Measurements from ENCODE around the gene TPSD1. TPM values are rescaled to one million over a fixed set of nuclear protein-coding genes. Genes with fewer than 3 reads are reported as not detected.
"Not testable (repeated sequence)": the region's sequence is repeated elsewhere in the genome, so short reads cannot be mapped to it uniquely, and the experiment has no call there.

TPSD1 gene
- not detected for total RNA-seq

DNA sequence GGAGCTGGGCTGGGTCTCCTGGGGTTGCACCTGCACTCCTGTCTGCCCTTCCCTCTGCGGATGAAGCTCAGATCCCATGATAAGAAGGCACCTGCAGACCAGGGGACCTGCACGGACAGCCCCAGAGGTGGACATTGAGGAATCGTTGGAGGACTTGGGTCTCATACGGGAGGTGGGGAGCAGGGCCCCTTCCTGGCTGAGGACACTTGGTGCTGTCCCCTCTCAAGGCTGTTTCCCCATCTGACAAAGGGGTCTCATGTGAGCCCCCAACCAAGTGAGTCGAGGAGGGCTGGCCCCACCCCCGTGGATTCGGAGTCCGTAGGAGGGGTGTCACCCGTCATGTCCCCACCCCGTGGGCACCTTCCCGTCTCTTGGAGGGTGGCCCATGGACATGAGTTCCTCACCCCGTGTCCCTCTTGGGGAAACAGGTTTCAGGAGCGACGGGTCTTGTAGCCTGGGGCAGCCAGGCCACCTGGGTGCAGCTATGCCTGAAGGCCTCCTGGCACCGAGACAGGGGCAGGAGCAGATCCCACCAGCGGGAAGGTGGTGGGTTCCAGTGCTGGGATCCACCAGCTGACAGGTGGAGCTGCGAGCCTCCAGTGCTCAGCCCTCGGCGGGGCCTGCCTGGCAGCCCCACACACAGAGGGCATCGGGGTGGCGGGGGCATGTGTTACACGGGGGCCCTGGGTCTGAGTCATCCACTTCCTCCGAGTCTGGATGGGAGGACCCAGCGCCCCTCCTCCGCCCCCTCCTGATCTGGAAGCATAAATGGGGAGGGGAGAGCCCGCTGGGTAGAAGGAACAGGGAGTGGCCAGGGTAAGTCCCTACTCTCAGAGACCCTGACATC is at the start of gene TPSD1:
TPSD1 (plus strand) TSS at position 794 of the 847 bp plus-strand sequence. CDS start 212 bp downstream, outside the sequence.
- H3K27me3 Mint-ChIP-seq; H3K4me1 Mint-ChIP-seq (ENCODE audit: low read depth in 2 of 2); H3K9me3 Mint-ChIP-seq; H3K27ac Mint-ChIP-seq; H3K4me3 Mint-ChIP-seq; H3K36me3 Mint-ChIP-seq: not testable (repeated sequence)
- ATAC-seq (peak; percentile 8 to 40), DNase-seq (ENCODE audit: low spot score) (peak; percentile 56)

DNA sequence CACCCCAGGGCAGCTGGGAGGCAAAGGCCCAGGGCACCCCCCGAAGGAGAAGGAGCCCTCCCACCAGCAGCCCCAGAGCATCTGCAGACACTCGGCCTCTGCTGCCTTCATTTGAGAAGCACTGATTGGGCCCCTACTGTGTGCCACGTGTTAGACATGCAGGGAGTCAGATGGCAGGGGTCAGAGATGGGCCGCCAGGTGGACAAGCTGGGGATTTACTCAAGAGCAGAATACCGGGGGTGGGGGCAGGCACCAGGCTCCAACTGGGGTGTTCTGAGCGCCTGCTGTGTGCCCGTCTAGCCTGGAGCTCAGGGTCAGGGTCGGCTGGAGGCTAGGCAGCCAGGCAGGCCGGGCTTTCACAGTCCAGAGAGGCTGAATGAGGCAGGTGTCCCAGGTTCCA is 49.5 kb upstream of the TPSD1 start:
- no peaks in the 10 kb centered on the region for H3K9me3 Mint-ChIP-seq
- H3K27me3 Mint-ChIP-seq: no peaks in the 10 kb centered on the region
- H3K4me1 Mint-ChIP-seq (ENCODE audit: low read depth in 2 of 2): no peaks in the 10 kb centered on the region
- H3K27ac Mint-ChIP-seq: no peak overlapping the region
- DNase-seq (ENCODE audit: low spot score) (no peak), ATAC-seq (no peak)
- H3K4me3 Mint-ChIP-seq: no peak overlapping the region
- H3K36me3 Mint-ChIP-seq: no peaks in the 10 kb centered on the region

DNA sequence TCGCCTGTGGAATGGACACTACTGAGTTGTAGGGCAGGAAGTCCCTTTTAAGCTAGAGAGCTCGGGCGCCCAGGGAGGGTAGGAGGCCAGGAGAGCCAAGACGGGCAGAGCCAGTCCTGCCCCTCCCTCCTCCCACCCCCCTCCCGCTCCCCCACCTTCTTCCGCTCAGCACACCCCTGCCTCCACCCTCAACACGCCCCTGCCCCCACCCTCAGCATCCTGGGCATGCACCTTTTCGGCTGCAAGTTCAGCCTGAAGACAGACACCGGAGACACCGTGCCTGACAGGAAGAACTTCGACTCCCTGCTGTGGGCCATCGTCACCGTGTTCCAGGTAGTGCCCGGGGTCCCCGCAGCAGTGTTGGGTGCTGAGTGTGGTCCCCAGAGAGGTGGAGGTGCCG is 49.1 kb upstream of the TPSD1 start:
- Mint-ChIP-seq H3K4me1 (ENCODE audit: low read depth in 2 of 2) (no peaks in the 10 kb centered on the region), H3K36me3 (no peaks in the 10 kb centered on the region), H3K27ac (no peak overlapping the region), H3K27me3 (no peaks in the 10 kb centered on the region), H3K9me3 (no peaks in the 10 kb centered on the region), H3K4me3 (no peak overlapping the region)
- no peak for DNase-seq (ENCODE audit: low spot score)
- no peak for ATAC-seq

DNA sequence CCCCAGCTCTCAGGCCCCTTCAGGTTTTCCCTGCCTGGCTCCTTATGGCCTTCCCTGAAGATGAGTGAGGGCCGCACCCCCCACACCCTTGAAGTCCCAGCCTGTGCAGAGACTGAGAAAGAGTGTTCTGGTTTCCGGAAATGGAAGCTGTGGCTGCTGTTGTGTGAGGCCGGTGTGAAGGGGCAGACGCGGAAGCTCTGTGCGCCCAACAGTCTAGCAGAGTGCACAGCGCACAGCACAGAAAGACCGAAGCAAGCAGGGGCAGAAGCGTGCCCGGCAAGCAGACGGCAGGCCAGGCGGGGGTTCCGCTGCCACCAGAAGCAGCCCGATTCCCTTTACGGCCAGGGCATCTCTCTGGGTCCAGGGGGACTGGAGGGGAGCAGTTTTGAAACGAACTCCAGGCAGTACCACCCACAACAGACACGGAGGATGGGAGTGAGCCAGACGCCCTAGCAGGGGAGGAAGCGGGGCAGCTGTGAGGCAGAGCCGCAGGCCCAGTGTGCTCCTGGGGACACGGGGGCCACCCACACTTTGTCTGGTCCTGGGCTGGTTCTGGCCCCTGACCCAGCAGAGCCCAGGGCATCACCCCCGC is 47.5 kb upstream of the TPSD1 start:
- Mint-ChIP-seq H3K4me3 (no peak overlapping the region), H3K27me3 (no peaks in the 10 kb centered on the region), H3K9me3 (no peaks in the 10 kb centered on the region), H3K27ac (peak overlapping the region in 1 of 2 donors; percentile 39), H3K36me3 (no peaks in the 10 kb centered on the region), H3K4me1 (ENCODE audit: low read depth in 2 of 2) (no peaks in the 10 kb centered on the region)
- no peak for DNase-seq (ENCODE audit: low spot score)
- peak; percentile 24 to 57 for ATAC-seq

DNA sequence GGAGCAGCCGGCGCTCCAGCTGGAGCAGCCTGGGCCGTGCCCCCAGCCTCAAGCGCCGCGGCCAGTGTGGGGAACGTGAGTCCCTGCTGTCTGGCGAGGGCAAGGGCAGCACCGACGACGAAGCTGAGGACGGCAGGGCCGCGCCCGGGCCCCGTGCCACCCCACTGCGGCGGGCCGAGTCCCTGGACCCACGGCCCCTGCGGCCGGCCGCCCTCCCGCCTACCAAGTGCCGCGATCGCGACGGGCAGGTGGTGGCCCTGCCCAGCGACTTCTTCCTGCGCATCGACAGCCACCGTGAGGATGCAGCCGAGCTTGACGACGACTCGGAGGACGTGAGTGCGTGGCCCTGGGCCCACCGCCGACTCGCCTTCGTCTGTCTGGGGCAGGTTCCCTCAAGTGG is 46.8 kb upstream of the TPSD1 start:
- Mint-ChIP-seq H3K4me1 (ENCODE audit: low read depth in 2 of 2) (no peaks in the 10 kb centered on the region), H3K27ac (no peak overlapping the region), H3K4me3 (no peak overlapping the region), H3K36me3 (no peaks in the 10 kb centered on the region), H3K9me3 (no peaks in the 10 kb centered on the region), H3K27me3 (no peaks in the 10 kb centered on the region)
- DNase-seq (ENCODE audit: low spot score): no peak
- no peak for ATAC-seq

DNA sequence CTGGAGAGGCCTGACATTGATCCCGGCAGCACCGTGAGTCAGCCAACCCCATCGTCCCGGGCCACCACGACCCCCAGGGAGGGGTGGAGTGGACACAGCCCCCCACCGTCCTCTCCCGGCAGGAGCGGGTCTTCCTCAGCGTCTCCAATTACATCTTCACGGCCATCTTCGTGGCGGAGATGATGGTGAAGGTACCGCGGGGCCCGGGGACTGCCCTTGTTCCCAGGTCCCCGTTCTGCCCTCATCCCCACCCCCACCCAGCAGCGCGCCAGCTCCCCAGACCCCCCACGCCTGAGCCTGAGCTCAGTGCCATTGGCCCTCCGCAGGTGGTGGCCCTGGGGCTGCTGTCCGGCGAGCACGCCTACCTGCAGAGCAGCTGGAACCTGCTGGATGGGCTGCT is 45.4 kb upstream of the TPSD1 start:
- ATAC-seq: no peak
- Mint-ChIP-seq H3K9me3 (no peaks in the 10 kb centered on the region), H3K4me1 (ENCODE audit: low read depth in 2 of 2) (no peaks in the 10 kb centered on the region), H3K27ac (no peak overlapping the region), H3K4me3 (no peak overlapping the region), H3K27me3 (no peaks in the 10 kb centered on the region), H3K36me3 (no peaks in the 10 kb centered on the region)
- DNase-seq (ENCODE audit: low spot score): no peak

DNA sequence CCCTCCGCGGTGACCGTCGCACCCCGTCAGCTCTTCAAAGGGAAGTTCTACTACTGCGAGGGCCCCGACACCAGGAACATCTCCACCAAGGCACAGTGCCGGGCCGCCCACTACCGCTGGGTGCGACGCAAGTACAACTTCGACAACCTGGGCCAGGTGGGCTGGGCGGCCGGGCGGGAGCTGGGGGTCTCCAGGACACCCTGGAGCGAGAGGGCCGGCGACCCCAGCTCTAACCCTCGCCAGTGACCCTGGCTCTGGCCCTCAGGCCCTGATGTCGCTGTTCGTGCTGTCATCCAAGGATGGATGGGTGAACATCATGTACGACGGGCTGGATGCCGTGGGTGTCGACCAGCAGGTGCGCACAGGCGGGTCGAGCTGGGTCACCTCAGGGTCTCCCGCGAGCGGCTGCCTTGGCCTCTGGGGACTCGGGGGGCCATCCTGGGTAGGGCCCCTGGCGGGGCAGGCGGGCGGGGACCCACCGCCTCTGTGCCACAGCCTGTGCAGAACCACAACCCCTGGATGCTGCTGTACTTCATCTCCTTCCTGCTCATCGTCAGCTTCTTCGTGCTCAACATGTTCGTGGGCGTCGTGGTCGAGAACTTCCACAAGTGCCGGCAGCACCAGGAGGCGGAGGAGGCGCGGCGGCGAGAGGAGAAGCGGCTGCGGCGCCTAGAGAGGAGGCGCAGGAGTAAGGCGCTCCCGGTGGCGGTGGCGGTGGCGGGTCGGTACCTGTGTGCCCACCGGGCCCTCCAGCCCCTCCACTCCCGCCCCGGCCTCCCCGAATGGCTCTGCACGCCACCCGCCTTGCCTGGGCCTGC is 44.2 kb upstream of the TPSD1 start:
- Mint-ChIP-seq H3K4me3 (no peak overlapping the region), H3K27ac (no peak overlapping the region), H3K9me3 (no peaks in the 10 kb centered on the region), H3K36me3 (no peaks in the 10 kb centered on the region), H3K4me1 (ENCODE audit: low read depth in 2 of 2) (no peaks in the 10 kb centered on the region), H3K27me3 (no peaks in the 10 kb centered on the region)
- ATAC-seq (no peak), DNase-seq (ENCODE audit: low spot score) (no peak)

DNA sequence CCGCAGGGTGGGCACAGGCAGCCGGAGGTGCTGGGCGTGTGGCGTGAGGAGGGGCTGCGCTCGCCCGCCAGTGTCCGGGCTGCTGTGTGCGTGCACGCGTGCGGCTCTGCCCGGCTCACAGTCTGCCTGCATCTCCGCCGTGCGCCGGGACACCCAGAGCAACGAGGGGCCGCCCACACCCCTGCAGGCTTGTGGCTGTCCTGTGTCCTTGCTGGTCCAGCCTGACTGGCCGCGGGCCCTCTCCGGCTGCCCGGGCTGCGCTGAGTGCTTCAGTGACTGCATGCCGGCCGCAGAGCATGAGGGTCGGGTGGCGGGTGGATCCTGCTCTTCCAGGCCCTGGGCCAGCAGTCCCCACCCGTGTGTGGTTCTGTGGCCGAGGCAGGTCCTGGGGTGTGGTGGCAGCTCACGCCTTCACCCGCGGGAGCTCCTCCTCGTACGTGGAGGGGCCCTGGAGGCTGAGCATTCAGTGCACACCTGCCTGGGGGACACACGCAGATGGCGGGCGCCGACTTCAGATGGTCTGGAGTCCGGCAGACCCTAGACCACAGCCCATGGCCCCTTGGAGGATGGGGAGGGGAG is 43.2 kb upstream of the TPSD1 start:
- no peak overlapping the region for H3K4me3 Mint-ChIP-seq
- H3K27me3 Mint-ChIP-seq: no peaks in the 10 kb centered on the region
- H3K4me1 Mint-ChIP-seq (ENCODE audit: low read depth in 2 of 2): no peaks in the 10 kb centered on the region
- no peak for ATAC-seq
- H3K27ac Mint-ChIP-seq: no peak overlapping the region
- no peaks in the 10 kb centered on the region for H3K36me3 Mint-ChIP-seq
- H3K9me3 Mint-ChIP-seq: no peaks in the 10 kb centered on the region
- no peak for DNase-seq (ENCODE audit: low spot score)

DNA sequence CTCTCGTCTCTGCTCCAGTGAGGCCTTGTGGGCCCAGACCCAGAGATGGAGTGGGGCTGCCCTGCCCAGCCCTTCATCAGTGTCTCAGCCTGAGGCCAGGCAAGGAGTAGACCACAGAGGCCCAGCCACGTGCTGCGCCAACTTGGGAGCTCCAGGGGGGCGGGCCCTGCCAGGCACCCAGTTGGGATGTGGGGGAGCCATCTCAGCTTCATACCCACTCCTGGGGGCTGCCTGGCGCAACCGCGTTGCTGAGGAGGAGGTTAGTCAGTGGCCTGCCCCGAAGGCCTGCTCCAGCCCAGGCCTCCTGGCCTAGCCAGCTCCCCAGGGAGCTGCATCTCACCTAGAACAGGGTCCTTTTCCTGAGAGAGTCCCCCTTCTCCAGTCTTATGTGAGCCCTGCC is 42.6 kb upstream of the TPSD1 start:
- no peak for DNase-seq (ENCODE audit: low spot score)
- Mint-ChIP-seq H3K27me3 (no peaks in the 10 kb centered on the region), H3K36me3 (no peaks in the 10 kb centered on the region), H3K4me1 (ENCODE audit: low read depth in 2 of 2) (no peaks in the 10 kb centered on the region), H3K4me3 (no peak overlapping the region), H3K27ac (no peak overlapping the region), H3K9me3 (no peaks in the 10 kb centered on the region)
- ATAC-seq: no peak

DNA sequence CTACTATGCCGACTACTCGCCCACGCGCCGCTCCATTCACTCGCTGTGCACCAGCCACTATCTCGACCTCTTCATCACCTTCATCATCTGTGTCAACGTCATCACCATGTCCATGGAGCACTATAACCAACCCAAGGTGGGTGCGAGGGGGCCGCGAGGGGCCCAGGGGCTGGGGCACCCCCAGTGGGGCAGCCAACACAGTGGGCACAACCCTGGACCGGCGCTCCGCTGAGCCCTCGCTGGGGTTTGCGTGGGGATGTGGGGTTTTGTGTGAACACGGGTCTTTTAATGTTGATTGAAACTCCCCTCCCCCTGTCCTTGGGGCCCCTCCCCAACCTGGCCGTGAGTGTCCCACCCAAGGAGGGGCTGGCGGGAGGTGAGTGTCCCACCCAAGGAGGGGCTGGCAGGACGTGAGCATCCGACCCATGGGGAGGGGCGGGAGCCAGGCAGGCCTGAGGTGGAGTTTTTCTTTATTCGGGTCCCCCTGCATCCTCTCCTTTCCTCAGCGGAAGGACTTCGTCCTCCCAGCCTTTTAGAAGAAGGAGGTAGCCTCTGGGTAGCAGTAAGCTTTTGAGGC is 42.0 kb upstream of the TPSD1 start:
- no peaks in the 10 kb centered on the region for H3K4me1 Mint-ChIP-seq (ENCODE audit: low read depth in 2 of 2)
- H3K36me3 Mint-ChIP-seq: no peaks in the 10 kb centered on the region
- H3K9me3 Mint-ChIP-seq: no peaks in the 10 kb centered on the region
- no peak for ATAC-seq
- DNase-seq (ENCODE audit: low spot score): no peak
- H3K27ac Mint-ChIP-seq: no peak overlapping the region
- H3K27me3 Mint-ChIP-seq: no peaks in the 10 kb centered on the region
- H3K4me3 Mint-ChIP-seq: no peak overlapping the region

DNA sequence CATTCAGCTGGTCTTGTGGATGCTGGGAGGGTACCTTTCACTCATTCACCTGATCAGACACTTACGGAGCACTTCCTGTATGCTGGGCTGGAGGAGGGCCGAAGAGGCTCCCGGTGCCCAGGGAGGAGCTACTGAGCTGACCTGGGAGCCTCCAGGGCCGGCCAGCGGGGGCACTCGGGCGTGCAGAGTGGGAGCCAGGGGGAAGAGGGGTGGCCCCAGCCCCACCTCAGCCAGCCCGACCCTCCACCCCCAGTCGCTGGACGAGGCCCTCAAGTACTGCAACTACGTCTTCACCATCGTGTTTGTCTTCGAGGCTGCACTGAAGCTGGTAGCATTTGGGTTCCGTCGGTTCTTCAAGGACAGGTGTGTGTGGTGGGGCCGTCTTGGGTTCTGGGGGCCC is 41.1 kb upstream of the TPSD1 start:
- ATAC-seq: no peak

DNA sequence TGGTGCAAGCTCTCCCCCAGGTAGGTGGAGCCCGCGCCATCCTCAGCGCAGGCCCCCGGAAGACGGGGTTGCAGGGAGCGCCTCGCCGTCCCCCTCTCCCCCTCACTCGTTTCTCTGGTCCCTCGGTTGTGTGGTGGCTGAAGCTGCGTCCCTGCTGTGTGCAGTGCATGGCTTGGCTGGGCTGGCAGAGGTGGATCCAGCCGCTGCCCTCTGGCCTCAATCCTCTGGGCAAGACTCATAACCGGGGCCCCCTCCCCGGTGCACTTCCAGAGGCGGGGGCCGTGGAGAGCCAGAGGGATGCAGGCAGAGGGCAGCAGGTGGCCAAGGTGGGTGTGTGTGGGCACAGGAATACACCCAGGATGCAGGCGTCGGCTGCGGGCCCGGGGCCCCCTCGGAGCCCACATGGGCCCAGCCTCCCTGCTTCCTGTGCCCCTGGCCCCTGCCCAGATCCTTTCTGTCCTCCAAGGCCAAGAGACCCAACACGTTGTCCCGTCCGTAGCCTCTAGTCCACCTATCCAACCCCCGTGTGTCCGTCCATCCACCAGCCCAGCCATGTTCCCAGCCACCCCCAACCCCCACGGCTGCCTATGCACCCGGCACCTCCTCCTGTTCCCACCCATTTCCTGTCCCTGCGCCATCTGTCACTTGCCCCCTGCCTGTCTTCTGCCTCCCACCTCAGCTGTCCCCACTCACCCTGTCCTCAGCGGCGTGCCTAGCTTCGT is 40.1 kb upstream of the TPSD1 start:
- Mint-ChIP-seq H3K4me3 (no peak overlapping the region), H3K27me3 (no peaks in the 10 kb centered on the region), H3K9me3 (no peaks in the 10 kb centered on the region)

More for the DNA sequence above, 41.1 kb upstream of the TPSD1 start:
- H3K36me3 Mint-ChIP-seq: no peaks in the 10 kb centered on the region
- H3K4me3 Mint-ChIP-seq: no peak overlapping the region
- no peaks in the 10 kb centered on the region for H3K27me3 Mint-ChIP-seq
- no peak for DNase-seq (ENCODE audit: low spot score)
- H3K4me1 Mint-ChIP-seq (ENCODE audit: low read depth in 2 of 2): no peaks in the 10 kb centered on the region
- H3K27ac Mint-ChIP-seq: no peak overlapping the region
- H3K9me3 Mint-ChIP-seq: no peaks in the 10 kb centered on the region

DNA sequence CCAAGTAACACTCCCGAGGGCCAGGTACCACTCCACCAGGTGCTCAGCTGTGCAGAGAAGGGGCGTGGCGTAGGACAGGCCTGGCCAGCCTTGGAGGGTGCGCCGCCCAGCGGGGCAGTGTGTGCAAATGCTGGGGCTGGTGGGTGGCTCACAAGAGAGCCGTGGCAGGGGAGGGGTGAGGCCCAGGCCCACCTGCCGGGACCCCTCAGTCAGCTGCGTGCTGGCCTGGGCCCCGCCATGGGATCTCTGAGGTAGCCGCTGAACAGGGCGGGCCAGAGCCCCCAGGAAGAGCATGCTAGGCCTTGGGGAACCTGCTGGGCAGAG is 39.6 kb upstream of the TPSD1 start:
- no peaks in the 10 kb centered on the region for H3K4me1 Mint-ChIP-seq (ENCODE audit: low read depth in 2 of 2)
- H3K27me3 Mint-ChIP-seq: no peaks in the 10 kb centered on the region
- no peak for DNase-seq (ENCODE audit: low spot score)
- no peak overlapping the region for H3K4me3 Mint-ChIP-seq
- H3K9me3 Mint-ChIP-seq: no peaks in the 10 kb centered on the region
- no peaks in the 10 kb centered on the region for H3K36me3 Mint-ChIP-seq
- no peak overlapping the region for H3K27ac Mint-ChIP-seq
- no peak for ATAC-seq

More for the DNA sequence above, 40.1 kb upstream of the TPSD1 start:
- ATAC-seq (no peak), DNase-seq (ENCODE audit: low spot score) (no peak)
- Mint-ChIP-seq H3K4me1 (ENCODE audit: low read depth in 2 of 2) (no peaks in the 10 kb centered on the region), H3K27ac (no peak overlapping the region), H3K36me3 (no peaks in the 10 kb centered on the region)
